Measurements from ENCODE around the gene GRK2. TPM values are rescaled to one million over a fixed set of nuclear protein-coding genes. Genes with fewer than 3 reads are reported as not detected.

Gene GRK2
- total RNA-seq, 1 experiment from 2014 or later: 48.1 TPM

- intact Hi-C loops (cut with micrococcal nuclease): no loop called here
- DNase-seq (ENCODE audit: unreplicated experiment): no peak
- H3K27ac Mint-ChIP-seq (ENCODE audit: low read depth, unreplicated experiment): peak overlapping the region; percentile 37
- ChIA-PET CTCF (interaction anchor here (0.6 to 4.1 kb wide), 7 partner anchors 9 to 200 kb away, joined by 3 to 43 read pairs (median 5); no protein-coding TSS in a partner anchor), POLR2A (interaction anchor here (0.7 to 2.5 kb wide), 6 partner anchors 9 to 151 kb away, joined by 3 to 19 read pairs (median 3); no protein-coding TSS in a partner anchor)
- no peaks in the 10 kb centered on the region for H3K27me3 Mint-ChIP-seq (ENCODE audit: insufficient read depth, unreplicated experiment)
- no peak for TF ChIP-seq CTCF (IDR thresholded peaks at IDR 0.05; ENCODE audit: unreplicated experiment)
- no peaks in the 10 kb centered on the region for H3K9me3 Mint-ChIP-seq (ENCODE audit: unreplicated experiment)
- no peak overlapping the region for H3K4me3 Mint-ChIP-seq (ENCODE audit: unreplicated experiment)
- BruUV-seq (replicated peaks): no TSS peak
- peaks cover 91% of the 10 kb centered on the region for H3K36me3 Mint-ChIP-seq (ENCODE audit: insufficient read depth, unreplicated experiment)
- peaks cover 5% of the 10 kb centered on the region for H3K4me1 Mint-ChIP-seq (ENCODE audit: insufficient read depth, unreplicated experiment)
These were observed 12.2 kb upstream of the GRK2 start for GRCh38 chr11:67253872-67254624.

- H3K9me3 Mint-ChIP-seq (ENCODE audit: unreplicated experiment): no peaks in the 10 kb centered on the region
- no peak overlapping the region for H3K4me3 Mint-ChIP-seq (ENCODE audit: unreplicated experiment)
These were observed 11.5 kb upstream of the GRK2 start for GRCh38 chr11:67254798-67255197.

GRCh38 chr11:67255353-67255752 is 10.9 kb upstream of the GRK2 start:
- Mint-ChIP-seq H3K27me3 (ENCODE audit: insufficient read depth, unreplicated experiment) (no peaks in the 10 kb centered on the region), H3K27ac (ENCODE audit: low read depth, unreplicated experiment) (no peak overlapping the region), H3K36me3 (ENCODE audit: insufficient read depth, unreplicated experiment) (peaks cover 86% of the 10 kb centered on the region), H3K4me3 (ENCODE audit: unreplicated experiment) (no peak overlapping the region), H3K4me1 (ENCODE audit: insufficient read depth, unreplicated experiment) (peaks cover 5% of the 10 kb centered on the region), H3K9me3 (ENCODE audit: unreplicated experiment) (no peaks in the 10 kb centered on the region)
- BruUV-seq (replicated peaks): no TSS peak
- TF ChIP-seq CTCF (IDR thresholded peaks at IDR 0.05; ENCODE audit: unreplicated experiment): no peak
- CTCF ChIA-PET: interaction anchor here (0.8 to 4.1 kb wide), 4 partner anchors 8 to 127 kb away, joined by 3 to 43 read pairs (median 13); no protein-coding TSS in a partner anchor
- POLR2A ChIA-PET: no interaction called here
- DNase-seq (ENCODE audit: unreplicated experiment): no peak
- intact Hi-C loops (cut with micrococcal nuclease): no loop called here

More at GRCh38 chr11:67254798-67255197, 11.5 kb upstream of the GRK2 start:
- no peak for DNase-seq (ENCODE audit: unreplicated experiment)
- CTCF ChIA-PET: interaction anchor here (0.8 to 4.1 kb wide), 5 partner anchors 8 to 201 kb away, joined by 3 to 43 read pairs (median 5); no protein-coding TSS in a partner anchor
- H3K27me3 Mint-ChIP-seq (ENCODE audit: insufficient read depth, unreplicated experiment): no peaks in the 10 kb centered on the region
- intact Hi-C loops (cut with micrococcal nuclease): no loop called here
- peaks cover 91% of the 10 kb centered on the region for H3K36me3 Mint-ChIP-seq (ENCODE audit: insufficient read depth, unreplicated experiment)
- TF ChIP-seq CTCF (IDR thresholded peaks at IDR 0.05; ENCODE audit: unreplicated experiment): no peak
- BruUV-seq (replicated peaks): no TSS peak
- H3K4me1 Mint-ChIP-seq (ENCODE audit: insufficient read depth, unreplicated experiment): peaks cover 5% of the 10 kb centered on the region
- no peak overlapping the region for H3K27ac Mint-ChIP-seq (ENCODE audit: low read depth, unreplicated experiment)
- POLR2A ChIA-PET: interaction anchor here (1.1 to 2.5 kb wide), 2 partner anchors 14 to 63 kb away, joined by 3 to 19 read pairs; no protein-coding TSS in a partner anchor

- BruUV-seq (replicated peaks): no TSS peak
- peaks cover 81% of the 10 kb centered on the region for H3K36me3 Mint-ChIP-seq (ENCODE audit: insufficient read depth, unreplicated experiment)
- no peak overlapping the region for H3K4me3 Mint-ChIP-seq (ENCODE audit: unreplicated experiment)
- DNase-seq (ENCODE audit: unreplicated experiment): no peak
- ChIA-PET CTCF (interaction anchor here (4.1 kb wide), 1 partner anchor 62 kb away, joined by 23 read pairs; no protein-coding TSS in a partner anchor), POLR2A (no interaction called here)
- H3K4me1 Mint-ChIP-seq (ENCODE audit: insufficient read depth, unreplicated experiment): peaks cover 5% of the 10 kb centered on the region
- no peak overlapping the region for H3K27ac Mint-ChIP-seq (ENCODE audit: low read depth, unreplicated experiment)
- intact Hi-C loops (cut with micrococcal nuclease): no loop called here
- H3K27me3 Mint-ChIP-seq (ENCODE audit: insufficient read depth, unreplicated experiment): no peaks in the 10 kb centered on the region
- no peak for TF ChIP-seq CTCF (IDR thresholded peaks at IDR 0.05; ENCODE audit: unreplicated experiment)
- H3K9me3 Mint-ChIP-seq (ENCODE audit: unreplicated experiment): no peaks in the 10 kb centered on the region
These were observed 10.4 kb upstream of the GRK2 start for GRCh38 chr11:67255864-67256263.

All from MCF 10A (cell line).